ENCODE measurements around the gene ZNF33B. TPM values are rescaled to one million over a fixed set of nuclear protein-coding genes. Genes with fewer than 3 reads are reported as not detected.

Gene ZNF33B
- total and polyA plus RNA-seq, 7 donors = 2.2 to 10.6 (median 5.1) TPM

- ATAC-seq (no peak), DNase-seq (no peak)
- no peaks in the 10 kb centered on the region for H3K27me3 ChIP-seq (ENCODE audit: insufficient read depth in 3 of 3, low read length in 2 of 3)
- H3K27ac ChIP-seq = no peak overlapping the region
- intact Hi-C loops (cut with DNase I) = no loop called here
- no peak for TF ChIP-seq CTCF (IDR thresholded peaks at IDR 0.05)
- H3K4me1 ChIP-seq = peaks cover 11% of the 10 kb centered on the region
- peaks cover 0 to 5% of the 10 kb centered on the region in 2 donors for H3K36me3 ChIP-seq (ENCODE audit: insufficient read depth in 1 of 2, low read depth in 1 of 2)
- 98 to 100% (median 99%) methylated on average over 3 of the region's 3 CpGs for WGBS, 3 donors
- H3K9me3 ChIP-seq = peaks cover 30% of the 10 kb centered on the region
- no peak overlapping the region for H3K4me3 ChIP-seq
These were observed 90.1 kb downstream of the ZNF33B start for GRCh38 chr10:42548254-42548653.

GRCh38 chr10:42544945-42545344 lies 93.4 kb downstream of the ZNF33B start:
- ATAC-seq (no peak), DNase-seq (no peak)
- Histone ChIP-seq H3K4me3 (no peak overlapping the region), H3K9me3 (peaks cover 48% of the 10 kb centered on the region), H3K27me3 (ENCODE audit: insufficient read depth in 3 of 3, low read length in 2 of 3) (no peaks in the 10 kb centered on the region), H3K27ac (no peak overlapping the region), H3K4me1 (no peaks in the 10 kb centered on the region), H3K36me3 (ENCODE audit: insufficient read depth in 1 of 2, low read depth in 1 of 2) (peaks cover 0 to 5% of the 10 kb centered on the region in 2 donors)
- intact Hi-C loops (cut with DNase I) = no loop called here
- TF ChIP-seq CTCF (IDR thresholded peaks at IDR 0.05) = no peak

- intact Hi-C loops (cut with DNase I) = no loop called here
- no peaks in the 10 kb centered on the region for H3K27me3 ChIP-seq (ENCODE audit: insufficient read depth in 3 of 3, low read length in 2 of 3)
- H3K9me3 ChIP-seq = peaks cover 48% of the 10 kb centered on the region
- 70 to 73% (median 72%) methylated on average over 5 of the region's 5 CpGs for WGBS, 3 donors
- no peak overlapping the region for H3K4me3 ChIP-seq
- TF ChIP-seq CTCF (IDR thresholded peaks at IDR 0.05) = no peak
- no peak overlapping the region for H3K27ac ChIP-seq
- no peaks in the 10 kb centered on the region for H3K4me1 ChIP-seq
- ATAC-seq (no peak), DNase-seq (no peak)
- H3K36me3 ChIP-seq (ENCODE audit: insufficient read depth in 1 of 2, low read depth in 1 of 2) = peaks cover 0 to 2% of the 10 kb centered on the region in 2 donors
These were observed 94.5 kb downstream of the ZNF33B start for GRCh38 chr10:42543840-42544372.

Other genes starting within 250 kb of the ZNF33B start
- 10 to 100 TPM; 13.6 to 27.1 (median 22.2) TPM for gene BMS1, start 144.2 kb upstream of the ZNF33B start, total RNA-seq
- gene BMS1, start 144.2 kb upstream of the ZNF33B start, polyA plus RNA-seq = 10 to 100 TPM; 13.1 to 30.2 (median 28.5) TPM